ENCODE measurements around the gene CD84.

DNA sequence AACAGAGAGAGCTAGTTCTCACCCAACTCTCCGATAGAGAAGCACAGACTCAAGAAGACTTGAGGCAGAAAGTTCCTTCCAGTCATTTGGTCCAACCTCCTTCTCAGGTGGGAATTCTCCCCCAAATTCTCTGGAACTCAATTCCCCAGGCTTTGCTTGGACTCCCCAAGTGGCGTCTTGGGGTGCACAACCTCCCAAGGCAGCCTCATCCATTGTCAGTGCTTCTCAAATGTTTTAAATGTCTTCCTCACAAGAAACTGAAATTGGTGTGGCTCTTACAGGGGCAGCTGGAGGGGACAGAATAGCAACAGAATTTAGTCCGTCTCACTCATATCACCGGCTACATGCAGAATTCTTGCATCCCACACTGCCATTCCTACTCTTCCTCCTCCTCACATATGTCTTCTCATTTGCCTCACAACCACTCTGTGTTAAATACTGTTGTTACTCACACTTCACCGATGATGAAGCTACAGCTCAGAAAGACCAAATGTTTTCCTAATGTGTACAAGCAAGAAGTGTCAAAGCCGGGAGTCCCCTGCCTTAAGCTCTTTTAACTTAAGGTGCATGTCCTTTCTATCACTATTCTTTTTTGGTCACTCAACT lies 33.4 kb upstream of the CD84 start:
- no peak for TF ChIP-seq CTCF (IDR thresholded peaks at IDR 0.05)
- no peak for TF ChIP-seq POLR2A (IDR thresholded peaks at IDR 0.05)
